HG03139 (cell line): ENCODE measurements around the gene DRAM1.
"Not testable (repeated sequence)": the region's sequence is repeated elsewhere in the genome, so short reads cannot be mapped to it uniquely, and the experiment has no call there.

Source experiments
- ATAC-seq: cut with Tn5 transposase; IDR thresholded peaks from one replicate; pipeline ENCODE4 v1.9.1; 2021; ENCODE audit not compliant: unreplicated experiment

DRAM1 gene

GRCh38 chr12:101858361-101858760 lies 19.0 kb upstream of the DRAM1 start:
- ATAC-seq = no peak

- ATAC-seq = peak; percentile 38
These were observed 17.4 kb upstream of the DRAM1 start for GRCh38 chr12:101859664-101860607.

DNA sequence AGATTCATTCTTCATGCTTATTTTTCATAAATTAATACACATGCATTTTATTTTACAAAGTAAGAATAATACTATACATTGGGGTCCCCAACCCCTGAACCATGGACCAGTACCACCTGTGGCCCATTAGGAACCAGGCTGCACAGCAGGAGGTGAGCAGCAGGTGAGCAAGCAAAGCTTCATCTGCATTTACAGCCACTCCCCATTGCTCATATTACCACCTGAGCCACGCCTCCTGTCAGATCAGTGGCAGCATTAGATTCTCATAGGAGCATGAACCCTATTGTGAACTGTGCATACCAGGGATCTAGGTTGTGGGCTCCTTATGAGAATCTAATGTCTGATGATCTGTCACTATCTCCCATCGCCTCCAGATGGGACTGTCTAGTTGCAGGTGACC lies 15.7 kb upstream of the DRAM1 start:
- ATAC-seq = not testable (repeated sequence)

- no peak for ATAC-seq
These were observed 15.1 kb upstream of the DRAM1 start for GRCh38 chr12:101862245-101862644.

- no peak for ATAC-seq
These were observed 13.4 kb upstream of the DRAM1 start for GRCh38 chr12:101863981-101864380.

GRCh38 chr12:101866615-101867373 lies 10.6 kb upstream of the DRAM1 start:
- ATAC-seq = no peak

GRCh38 chr12:101867619-101868018 lies 9.8 kb upstream of the DRAM1 start:
- not testable (repeated sequence) for ATAC-seq

DNA sequence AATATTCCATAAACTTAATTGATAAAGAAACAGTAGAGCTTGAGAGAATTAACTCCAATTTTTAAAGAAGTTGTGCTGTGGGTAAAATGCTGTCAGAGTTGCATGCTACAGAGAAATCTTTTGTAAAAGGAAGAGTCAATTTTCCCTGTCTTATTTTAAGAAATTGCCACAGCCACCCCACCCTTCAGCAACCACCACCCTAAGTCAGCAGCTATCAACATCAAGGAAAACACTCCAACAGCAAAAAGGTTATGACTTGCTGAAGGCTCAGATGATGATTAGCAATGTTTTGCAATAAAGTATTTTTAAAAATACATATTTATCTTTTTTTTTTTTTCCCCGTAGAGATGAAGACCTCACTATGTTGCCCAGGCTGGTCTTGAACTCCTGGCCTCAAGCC lies 6.5 kb upstream of the DRAM1 start:
- no peak for ATAC-seq

- ATAC-seq = no peak
These were observed 2.2 kb upstream of the DRAM1 start for GRCh38 chr12:101875162-101875561.

DNA sequence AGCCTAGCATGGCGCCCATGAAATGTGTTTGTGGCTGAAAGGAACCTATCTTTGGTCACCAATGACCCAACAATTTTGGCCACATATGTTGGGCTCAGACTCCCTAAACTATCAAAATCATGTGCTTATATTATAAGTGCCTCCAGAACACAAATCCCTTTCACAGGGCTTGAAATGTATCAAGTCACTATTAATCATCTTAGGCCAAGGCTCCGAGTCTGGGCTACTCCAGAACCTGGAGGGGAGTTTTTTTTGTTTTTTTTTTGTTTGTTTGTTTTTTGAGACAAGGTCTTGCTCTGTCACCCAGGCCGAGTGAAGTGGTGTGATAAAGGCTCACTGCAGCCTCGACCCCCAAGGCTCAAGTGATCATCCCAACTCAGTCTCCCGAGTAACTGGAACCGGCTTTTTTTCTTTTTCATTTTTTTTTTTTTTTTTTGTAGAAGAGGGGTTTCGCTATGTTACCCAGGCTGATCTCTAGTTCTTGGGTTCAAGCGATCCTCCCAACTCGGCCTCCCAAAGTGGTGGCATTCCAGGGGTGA lies 989 bp upstream of the DRAM1 start:
- no peak for ATAC-seq

DNA sequence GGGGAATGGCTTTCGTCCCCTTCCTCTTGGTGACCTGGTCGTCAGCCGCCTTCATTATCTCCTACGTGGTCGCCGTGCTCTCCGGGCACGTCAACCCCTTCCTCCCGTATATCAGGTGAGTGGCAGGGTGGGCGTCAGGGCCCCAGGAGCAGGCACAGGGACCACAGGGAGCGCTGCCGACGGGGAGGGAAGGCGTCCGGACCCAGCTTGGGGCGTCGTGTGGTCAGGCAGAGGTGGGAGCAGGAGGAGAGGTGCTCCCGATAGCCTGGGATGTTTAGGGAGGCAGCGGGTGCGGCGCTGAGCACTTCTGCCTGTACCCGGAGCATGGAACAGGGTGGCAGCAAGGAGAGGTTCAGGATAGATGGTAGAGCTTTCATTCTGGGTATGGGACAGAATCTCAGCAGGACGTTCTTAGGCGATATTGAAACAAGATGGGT lies 444 bp downstream of the DRAM1 start:
- ATAC-seq = peak; percentile 18

GRCh38 chr12:101878243-101878821 lies 952 bp downstream of the DRAM1 start:
- ATAC-seq = no peak

DNA sequence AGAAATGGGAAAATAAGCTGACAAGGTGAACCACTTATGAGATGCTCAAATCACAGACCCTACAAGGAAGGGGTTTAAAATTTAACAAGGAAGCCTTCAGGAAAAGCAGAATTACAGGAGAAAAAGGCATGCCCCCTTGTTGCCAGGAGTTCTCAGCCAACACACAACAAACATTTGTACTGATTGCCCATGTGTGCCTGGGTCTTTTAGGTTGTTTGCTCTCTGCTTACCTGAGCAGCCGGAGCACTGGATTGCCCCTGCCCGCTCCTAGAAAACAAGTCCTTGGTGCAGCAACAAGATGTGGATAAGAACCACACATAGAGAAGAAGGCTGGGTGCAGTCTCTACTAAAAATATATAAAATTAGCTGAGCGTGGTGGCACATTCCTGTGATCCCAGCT lies 3.4 kb downstream of the DRAM1 start:
- ATAC-seq = no peak

GRCh38 chr12:101881228-101881627 lies 3.8 kb downstream of the DRAM1 start:
- no peak for ATAC-seq

DNA sequence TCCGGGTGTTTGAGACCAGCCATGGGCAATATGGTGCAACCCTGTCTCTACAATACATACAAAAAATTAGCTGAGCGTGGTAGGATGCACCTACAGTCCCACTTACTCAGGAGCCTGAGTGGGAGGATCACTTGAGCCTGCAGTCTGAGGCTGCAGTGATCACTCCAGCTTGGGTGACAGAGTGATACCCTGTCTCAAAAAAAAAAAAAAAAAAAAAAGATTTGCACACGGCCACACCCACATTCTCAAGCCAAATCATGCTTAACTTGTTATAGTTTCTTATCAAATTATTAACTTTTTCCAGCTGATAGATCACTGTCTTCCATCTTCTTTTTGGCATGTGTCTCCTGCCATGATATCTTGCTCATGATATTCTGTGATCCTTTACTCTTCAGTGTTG lies 6.8 kb downstream of the DRAM1 start:
- ATAC-seq = no peak

- ATAC-seq = not testable (repeated sequence)
These were observed 7.5 kb downstream of the DRAM1 start for GRCh38 chr12:101884781-101885340.

GRCh38 chr12:101885912-101886561 lies 8.7 kb downstream of the DRAM1 start:
- ATAC-seq = peak; percentile 71

DNA sequence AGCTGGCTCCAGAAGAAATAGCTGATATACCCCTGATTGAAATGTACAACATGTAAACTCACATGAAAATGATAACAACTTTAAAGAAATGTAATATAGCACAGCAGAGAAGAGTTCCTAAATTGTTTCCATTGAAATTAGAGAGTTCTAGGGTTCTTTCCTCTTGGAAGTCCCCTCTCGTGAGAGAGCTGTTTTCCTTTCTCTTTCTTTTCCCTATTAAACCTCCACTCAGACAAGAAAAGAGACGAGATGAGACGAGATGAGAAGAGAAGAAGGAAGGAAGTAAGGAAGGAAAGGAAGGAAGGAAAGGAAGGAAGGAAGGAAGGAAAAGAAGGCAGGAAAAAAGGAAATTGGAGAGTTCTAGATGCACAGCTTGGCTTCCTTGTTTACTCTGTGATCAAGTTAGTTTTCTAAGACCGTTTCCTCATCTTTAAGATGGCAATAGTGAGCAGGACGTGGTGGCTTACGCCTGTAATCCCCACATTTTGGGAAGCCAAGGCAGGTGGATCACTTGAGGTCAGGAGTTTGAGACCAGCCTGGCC lies 11.9 kb downstream of the DRAM1 start:
- ATAC-seq = no peak

DNA sequence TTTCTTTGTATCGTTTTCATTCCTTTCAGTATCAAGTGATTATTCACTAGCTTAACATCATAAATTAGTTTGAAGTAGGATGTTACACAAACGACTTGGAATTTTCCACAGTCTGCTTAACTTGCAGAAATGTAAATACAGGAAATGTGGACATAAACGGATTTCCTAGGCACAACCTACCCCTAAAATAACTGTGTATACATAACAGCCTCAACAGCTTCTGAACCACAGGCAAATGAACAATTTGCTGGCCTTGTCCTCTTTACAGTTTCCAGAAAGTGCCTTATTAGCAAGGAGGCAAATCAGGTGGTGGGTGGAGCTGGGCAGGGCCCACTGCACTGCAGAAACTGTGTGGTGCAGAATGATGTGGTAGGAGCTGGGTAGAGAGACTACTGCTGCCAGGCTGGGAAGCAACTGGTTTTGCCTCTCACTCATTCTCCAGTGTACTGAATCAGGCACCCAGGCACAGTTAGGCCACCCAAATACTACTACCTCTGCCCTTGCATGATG lies 14.1 kb downstream of the DRAM1 start:
- ATAC-seq = peak; percentile 83

DNA sequence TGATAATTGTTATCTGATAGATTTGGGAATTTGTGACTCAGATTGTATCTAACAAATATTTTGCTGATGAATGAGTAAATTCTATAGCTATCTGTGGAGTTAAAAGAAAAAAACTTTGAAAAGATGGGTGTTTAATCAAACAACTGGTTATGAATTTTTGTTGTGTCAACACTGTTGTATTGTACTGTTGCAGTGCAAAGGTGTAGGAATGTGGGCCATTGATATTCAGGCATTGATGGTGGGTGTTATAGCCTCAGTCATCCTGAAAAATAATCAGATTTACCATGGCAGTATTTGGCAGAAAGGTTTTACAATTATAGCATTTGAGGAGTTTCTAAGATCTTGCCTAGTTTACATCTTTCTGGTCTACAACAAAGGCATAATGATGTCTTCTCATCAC lies 15.4 kb downstream of the DRAM1 start:
- no peak for ATAC-seq
